A673 (cell line): ENCODE results near the gene CARD11. TPM values are rescaled to one million over a fixed set of nuclear protein-coding genes. Genes with fewer than 3 reads are reported as not detected.

Source experiments
- BruUV-seq: library from RNA; stranded (reverse); fragments of 400-500 nt; replicated peaks from 2 replicates; lab custom pipeline; 2021; lab: Mats Ljungman, UMichigan
- CTCF ChIA-PET: fragments of 300-600 bp; sonication (Branson Sonifier 250); formaldehyde crosslinking; loops from one replicate; lab custom pipeline; 2022; ENCODE audit warnings: antibody characterized with exemption; lab: Charles Lee
- POLR2A ChIA-PET: fragments of 300-600 bp; sonication (Branson Sonifier 250); formaldehyde crosslinking; loops from one replicate; lab custom pipeline; 2022; ENCODE audit warnings: antibody characterized with exemption; ENCODE audit not compliant: low non-redundant PET; lab: Charles Lee
- DNase-seq: peaks from one replicate; pipeline ENCODE4 v3.0.0-alpha.2; 2015; ENCODE audit warnings: low spot score
- H3K27ac ChIP-seq: fragments of 200-600 bp; sonication (generic); 2 replicates; pipeline ENCODE4 v1.5.1; 2016; ENCODE audit warnings: mixed run types, low read depth, mild to moderate bottlenecking, mixed read lengths, antibody characterized with exemption, low read length; ENCODE audit not compliant: poor library complexity, severe bottlenecking
- H3K27me3 ChIP-seq: fragments of 200-600 bp; sonication (generic); replicated peaks from 2 replicates; pipeline ENCODE4 v1.6.1; 2017; ENCODE audit warnings: mixed run types, low read depth, mild to moderate bottlenecking, mixed read lengths, antibody characterized with exemption, low read length; ENCODE audit not compliant: insufficient read depth, poor library complexity
- H3K36me3 ChIP-seq: fragments of 200-600 bp; sonication (generic); 2 replicates; pipeline ENCODE4 v1.6.1; 2016; ENCODE audit warnings: mixed run types, mild to moderate bottlenecking, mixed read lengths, antibody characterized with exemption, low read length; ENCODE audit not compliant: insufficient read depth, poor library complexity, severe bottlenecking
- H3K4me1 ChIP-seq: fragments of 200-600 bp; sonication (generic); 2 replicates; pipeline ENCODE4 v1.6.1; 2017; ENCODE audit warnings: mixed run types, mild to moderate bottlenecking, mixed read lengths, antibody characterized with exemption, low read length; ENCODE audit not compliant: insufficient read depth, poor library complexity, severe bottlenecking
- H3K4me3 ChIP-seq: fragments of 200-600 bp; sonication (generic); 2 replicates; pipeline ENCODE4 v1.5.1; 2016; ENCODE audit warnings: low read depth, mixed run types, mild to moderate bottlenecking, mixed read lengths, low read length; ENCODE audit not compliant: poor library complexity, severe bottlenecking
- H3K9me3 ChIP-seq: fragments of 200-600 bp; sonication (generic); 2 replicates; pipeline ENCODE4 v1.6.1; 2016; ENCODE audit warnings: mixed run types, low read depth, mild to moderate bottlenecking, mixed read lengths, antibody characterized with exemption, low read length; ENCODE audit not compliant: poor library complexity, severe bottlenecking
- CTCF ChIP-seq: fragments of 300-800, 200-600 bp; sonication (generic); conservative IDR thresholded peaks from 2 replicates; pipeline ENCODE4 v1.5.1; 2017; ENCODE audit warnings: low read depth, mild to moderate bottlenecking, antibody characterized with exemption, low read length, moderate library complexity, mixed read lengths
- EZH2 ChIP-seq: fragments of 200-600 bp; sonication (generic); IDR thresholded peaks from 2 replicates; pipeline ENCODE4 v1.6.1; 2017; ENCODE audit warnings: borderline replicate concordance, low read depth, mild to moderate bottlenecking, mixed read lengths, antibody characterized with exemption, low read length; ENCODE audit not compliant: poor library complexity, severe bottlenecking
- intact Hi-C: fragments of 100-400 bp; cut with micrococcal nuclease; formaldehyde crosslinking; loops from one replicate; pipeline ENCODE4 v1.10.0; 2022; ENCODE audit not compliant: unreplicated experiment
- total RNA-seq: library from RNA; stranded (reverse); gene quantifications from 2 replicates; pipeline ENCODE4 v1.2.3, GENCODE V29; 2021

The CARD11 gene
- total RNA-seq, 1 experiment from 2014 or later, result 1.8 TPM

- H3K4me3 ChIP-seq, result no peak overlapping the region
- DNase-seq, result no peak
- intact Hi-C loops, result no loop called here
- H3K36me3 ChIP-seq, result no peaks in the 10 kb centered on the region
- peaks cover 14% of the 10 kb centered on the region for H3K27me3 ChIP-seq
- H3K4me1 ChIP-seq, result peaks cover 11% of the 10 kb centered on the region
- H3K27ac ChIP-seq, result no peak overlapping the region
- CTCF ChIA-PET, result no interaction called here
- TF ChIP-seq CTCF (no peak), EZH2 (no peak)
- POLR2A ChIA-PET, result no interaction called here
- no TSS peak for BruUV-seq
- no peaks in the 10 kb centered on the region for H3K9me3 ChIP-seq
These were observed 120.3 kb downstream of the CARD11 start for GRCh38 chr7:2923291-2923781.

GRCh38 chr7:2922866-2923265, 120.8 kb downstream of the CARD11 start:
- no peak overlapping the region for H3K4me3 ChIP-seq
- no peak for TF ChIP-seq EZH2
- no peak for TF ChIP-seq CTCF
- ChIA-PET CTCF (no interaction called here), POLR2A (no interaction called here)
- H3K27me3 ChIP-seq, result peaks cover 13% of the 10 kb centered on the region
- no peak for DNase-seq
- H3K36me3 ChIP-seq, result no peaks in the 10 kb centered on the region
- H3K9me3 ChIP-seq, result no peaks in the 10 kb centered on the region
- H3K4me1 ChIP-seq, result peaks cover 11% of the 10 kb centered on the region
- H3K27ac ChIP-seq, result no peak overlapping the region
- intact Hi-C loops, result no loop called here
- BruUV-seq, result no TSS peak

- BruUV-seq, result no TSS peak
- POLR2A ChIA-PET, result no interaction called here
These were observed 121.3 kb downstream of the CARD11 start for GRCh38 chr7:2922348-2922691.

More at GRCh38 chr7:2922348-2922691, 121.3 kb downstream of the CARD11 start:
- Histone ChIP-seq H3K27ac (no peak overlapping the region), H3K9me3 (no peaks in the 10 kb centered on the region), H3K4me3 (no peak overlapping the region), H3K36me3 (no peaks in the 10 kb centered on the region), H3K27me3 (peaks cover 13% of the 10 kb centered on the region), H3K4me1 (peaks cover 11% of the 10 kb centered on the region)
- TF ChIP-seq EZH2, result no peak
- no peak for TF ChIP-seq CTCF
- CTCF ChIA-PET, result no interaction called here
- intact Hi-C loops, result no loop called here
- DNase-seq, result no peak
